Posterior vena cava (tissue), 2 donors: ENCODE measurements around the gene DLX5. TPM values are rescaled to one million over a fixed set of nuclear protein-coding genes. Genes with fewer than 3 reads are reported as not detected.
"Not testable (repeated sequence)": the region's sequence is repeated elsewhere in the genome, so short reads cannot be mapped to it uniquely, and the experiment has no call there.

ENCODE experiments used
- DNase-seq: peaks from one replicate; pipeline ENCODE4 v3.0.0-alpha.2; 2020; ENCODE audit warnings: low spot score
- intact Hi-C, 2 donors: fragments of 100-400 bp; cut with DNase I; formaldehyde crosslinking; loops; one replicate each; pipeline versions ENCODE4 v1.14.1 to v1.14.2; 2022 to 2023
- long read RNA-seq, 2 donors: library from polyadenylated mRNA; unstranded; transcript quantifications; one replicate each; pipeline ENCODE4 v2.0.0, GENCODE V29; 2020 to 2021
- total RNA-seq, 2 donors: library from RNA; stranded (reverse); fragmentation: NEBNext Ultra II Directional; extraction: Animal tissue kit (Norgen Biotek cat#: 25700); gene quantifications; one replicate each; pipeline ENCODE4 v1.2.1, GENCODE V29; 2021
- donor health status: DM: yes; HTN: yes; CAD: no.
- donor health status: DM: yes; HTN: yes; CAD: no.

DLX5 gene
- 1 to 10 TPM; 4.8 to 4.9 TPM for total RNA-seq
- long read RNA-seq, donor 1, result 0 reads
- long read RNA-seq, donor 2, transcript DLX5-201 (3 exons, 1,422 nt), result major isoform, 5 of 5 reads
- long read RNA-seq, donor 2, partial matches to known transcripts, result 0 of 5 reads
- long read RNA-seq, donor 2, other reads (novel, unspliced or antisense), result 0 of 5 reads

- DNase-seq, result peak; percentile 93
- intact Hi-C loops, result loop anchor here (5.0 to 10.0 kb wide), 4 partner anchors 212 to 1110 kb away; no protein-coding TSS in a partner anchor
Measured at GRCh38 chr7:97024209-97025129, at the start of gene DLX5. Gene DLX5 (minus strand): TSS chr7:97024831. CDS start chr7:97024623, 208 bp downstream.

- DNase-seq, intact Hi-C loops: not testable (repeated sequence)
Measured at GRCh38 chr7:97072025-97072424, 47.4 kb upstream of the DLX5 start.

GRCh38 chr7:97064972-97065587, 40.4 kb upstream of the DLX5 start:
- intact Hi-C loops, result no loop called here
- DNase-seq, result no peak

- no peak for DNase-seq
- intact Hi-C loops, result no loop called here
Measured at GRCh38 chr7:97064020-97064419, 39.4 kb upstream of the DLX5 start.

GRCh38 chr7:97043281-97043680, 18.6 kb upstream of the DLX5 start:
- intact Hi-C loops, result no loop called here
- no peak for DNase-seq

GRCh38 chr7:97039374-97040065, 14.9 kb upstream of the DLX5 start:
- no peak for DNase-seq
- intact Hi-C loops, result no loop called here

- DNase-seq, intact Hi-C loops: not testable (repeated sequence)
Measured at GRCh38 chr7:97034213-97034852, 9.7 kb upstream of the DLX5 start.

- intact Hi-C loops, result loop anchor here (5.0 to 10.0 kb wide), 3 partner anchors 950 to 1113 kb away; no protein-coding TSS in a partner anchor
- DNase-seq, result peak; percentile 93
Measured at GRCh38 chr7:97027427-97028234, 3.0 kb upstream of the DLX5 start.

- no peak for DNase-seq
- intact Hi-C loops, result loop anchor here (5.0 to 10.0 kb wide), 3 partner anchors 950 to 1112 kb away; no protein-coding TSS in a partner anchor
Measured at GRCh38 chr7:97026715-97027426, 2.2 kb upstream of the DLX5 start.

- intact Hi-C loops, result loop anchor here (5.0 to 10.0 kb wide), 3 partner anchors 949 to 1111 kb away; no protein-coding TSS in a partner anchor
- DNase-seq, result no peak
Measured at GRCh38 chr7:97025983-97026714, 1.5 kb upstream of the DLX5 start.

- intact Hi-C loops, result loop anchor here (5.0 to 10.0 kb wide), 3 partner anchors 948 to 1110 kb away; no protein-coding TSS in a partner anchor
- no peak for DNase-seq
Measured at GRCh38 chr7:97025130-97025499, 484 bp upstream of the DLX5 start.

- intact Hi-C loops, result loop anchor here (5.0 to 10.0 kb wide), 2 partner anchors 210 to 1108 kb away; no protein-coding TSS in a partner anchor
- no peak for DNase-seq
Measured at GRCh38 chr7:97022491-97023306, 1.9 kb downstream of the DLX5 start.

GRCh38 chr7:97021747-97022490, 2.7 kb downstream of the DLX5 start:
- DNase-seq, result no peak
- intact Hi-C loops, result loop anchor here (5.0 to 10.0 kb wide), 2 partner anchors 210 to 1107 kb away; no protein-coding TSS in a partner anchor

- DNase-seq, result no peak
- intact Hi-C loops, result loop anchor here (5.0 to 10.0 kb wide), 2 partner anchors 209 to 1106 kb away; no protein-coding TSS in a partner anchor
Measured at GRCh38 chr7:97020996-97021746, 3.5 kb downstream of the DLX5 start.
